ACHN (cell line): ENCODE results near the gene SEMA4G.
A peak's percentile ranks its signal among the peaks of the same experiment; 100 is the strongest.

ENCODE experiments used
- DNase-seq: peaks from one replicate; pipeline ENCODE4 v3.0.0-alpha.2; 2015
- in situ Hi-C: cut with HindIII; loops from 2 replicates; pipeline ENCODE4 v1.10.0; 2017; ENCODE audit warnings: low sequenced_read_pairs, low pct_ligation_motif_present, low pct_unique_long_range_greater_than_20kb

SEMA4G gene

GRCh38 chr10:100969187-100970075, at the start of gene SEMA4G:
Gene SEMA4G (plus strand): TSS chr10:100969504. CDS start chr10:100972913, 3,409 bp downstream.
- in situ Hi-C loops = no loop called here
- DNase-seq = peak; percentile 41

- in situ Hi-C loops = no loop called here
- DNase-seq = peak; percentile 49
These were observed 45.7 kb upstream of the SEMA4G start for GRCh38 chr10:100923580-100923979.

GRCh38 chr10:100927266-100927665, 42.0 kb upstream of the SEMA4G start:
- in situ Hi-C loops = no loop called here
- DNase-seq = no peak

GRCh38 chr10:100928039-100928438, 41.3 kb upstream of the SEMA4G start:
- no peak for DNase-seq
- in situ Hi-C loops = no loop called here

- in situ Hi-C loops = no loop called here
- peak; percentile 19 for DNase-seq
These were observed 38.9 kb upstream of the SEMA4G start for GRCh38 chr10:100930368-100930767.

GRCh38 chr10:100934084-100934659, 35.1 kb upstream of the SEMA4G start:
- DNase-seq = peak; percentile 34
- in situ Hi-C loops = no loop called here

GRCh38 chr10:100939763-100940344, 29.4 kb upstream of the SEMA4G start:
- in situ Hi-C loops = no loop called here
- DNase-seq = no peak

GRCh38 chr10:100942229-100942628, 27.1 kb upstream of the SEMA4G start:
- in situ Hi-C loops = no loop called here
- DNase-seq = no peak

GRCh38 chr10:100943508-100943907, 25.8 kb upstream of the SEMA4G start:
- DNase-seq = no peak
- in situ Hi-C loops = no loop called here

GRCh38 chr10:100945754-100946153, 23.6 kb upstream of the SEMA4G start:
- no peak for DNase-seq
- in situ Hi-C loops = no loop called here

GRCh38 chr10:100948916-100949315, 20.4 kb upstream of the SEMA4G start:
- DNase-seq = no peak
- in situ Hi-C loops = no loop called here

GRCh38 chr10:100960251-100960650, 9.1 kb upstream of the SEMA4G start:
- DNase-seq = no peak
- in situ Hi-C loops = no loop called here

- DNase-seq = no peak
- in situ Hi-C loops = no loop called here
These were observed 6.8 kb upstream of the SEMA4G start for GRCh38 chr10:100962351-100963080.

- in situ Hi-C loops = no loop called here
- no peak for DNase-seq
These were observed 5.5 kb upstream of the SEMA4G start for GRCh38 chr10:100963826-100964225.

- in situ Hi-C loops = no loop called here
- DNase-seq = no peak
These were observed 3.5 kb upstream of the SEMA4G start for GRCh38 chr10:100965820-100966219.

- no peak for DNase-seq
These were observed 2.4 kb upstream of the SEMA4G start for GRCh38 chr10:100966887-100967286.

GRCh38 chr10:100967332-100967731, 2.0 kb upstream of the SEMA4G start:
- in situ Hi-C loops = no loop called here
- DNase-seq = no peak

More at GRCh38 chr10:100966887-100967286, 2.4 kb upstream of the SEMA4G start:
- in situ Hi-C loops = no loop called here

- DNase-seq = no peak
- in situ Hi-C loops = no loop called here
These were observed 1.1 kb upstream of the SEMA4G start for GRCh38 chr10:100968062-100968736.

- in situ Hi-C loops = no loop called here
- DNase-seq = no peak
These were observed 479 bp upstream of the SEMA4G start for GRCh38 chr10:100968863-100969186.
